GM21528 (cell line): Measurements from ENCODE around the gene URGCP.
"Not testable (repeated sequence)": the region's sequence is repeated elsewhere in the genome, so short reads cannot be mapped to it uniquely, and the experiment has no call there.

ENCODE experiments used
- ATAC-seq: cut with Tn5 transposase; IDR thresholded peaks from one replicate; pipeline ENCODE4 v1.9.1; 2021; ENCODE audit warnings: mild to moderate bottlenecking, moderate library complexity; ENCODE audit not compliant: unreplicated experiment, low FRiP score

Gene URGCP

DNA sequence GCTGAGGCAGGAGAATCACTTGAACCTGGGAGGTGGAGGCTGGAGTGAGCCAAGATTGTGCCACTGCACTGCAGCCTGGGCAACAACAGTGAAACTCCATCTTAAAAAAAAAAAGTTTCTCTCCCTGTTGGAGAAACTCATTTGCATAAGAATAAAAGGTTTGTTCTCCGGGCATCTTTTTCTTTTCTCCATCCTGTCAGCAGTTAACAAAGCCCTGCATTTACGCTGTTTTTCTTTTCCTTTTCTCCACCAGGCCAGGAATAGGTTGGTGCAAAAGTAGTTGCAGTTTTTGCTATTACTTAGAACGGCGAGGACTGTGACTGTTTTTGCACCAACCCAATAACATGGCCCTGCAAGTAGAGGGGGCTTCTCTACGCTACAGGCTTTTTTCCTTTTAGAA, 9.5 kb upstream of the URGCP start:
- no peak for ATAC-seq

DNA sequence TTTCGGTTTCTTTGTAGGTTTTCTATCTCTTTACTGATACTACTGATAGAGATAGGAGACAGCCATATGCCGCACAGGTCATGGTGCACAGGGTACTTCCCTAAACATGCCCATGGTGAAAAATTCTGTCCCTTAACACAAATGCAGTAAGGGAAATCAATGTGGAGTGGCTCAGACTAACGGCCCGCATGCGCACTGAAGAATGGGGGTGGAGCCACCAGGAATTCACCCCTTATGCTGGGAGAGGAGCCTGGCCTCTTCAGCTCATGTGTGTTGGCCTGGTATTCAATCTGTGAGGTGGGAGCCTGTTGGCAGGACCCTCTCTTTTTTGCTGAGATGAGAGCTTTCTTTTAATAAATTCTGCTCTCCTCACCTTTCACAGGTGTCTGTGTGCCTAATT, 8.4 kb upstream of the URGCP start:
- ATAC-seq = no peak

DNA sequence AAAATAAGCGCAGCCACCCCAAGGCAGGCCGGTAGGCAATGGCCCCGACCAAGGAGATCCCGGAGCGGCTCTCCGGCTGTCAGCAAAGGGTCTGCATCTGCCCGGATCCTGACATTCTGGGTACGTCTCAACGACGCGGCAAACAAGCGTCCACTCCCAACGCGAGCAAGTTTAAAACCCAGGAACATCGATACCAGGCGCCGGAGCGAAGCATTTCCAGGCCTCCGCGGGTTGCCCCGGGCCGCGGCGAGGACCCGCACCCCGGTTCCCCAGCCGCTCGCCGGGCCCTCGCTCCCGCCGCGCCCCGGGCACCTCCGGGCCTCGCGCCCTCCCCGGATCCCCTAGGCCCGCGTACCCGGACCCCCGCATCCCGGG, 453 bp downstream of the URGCP start:
- ATAC-seq = peak; percentile 43

DNA sequence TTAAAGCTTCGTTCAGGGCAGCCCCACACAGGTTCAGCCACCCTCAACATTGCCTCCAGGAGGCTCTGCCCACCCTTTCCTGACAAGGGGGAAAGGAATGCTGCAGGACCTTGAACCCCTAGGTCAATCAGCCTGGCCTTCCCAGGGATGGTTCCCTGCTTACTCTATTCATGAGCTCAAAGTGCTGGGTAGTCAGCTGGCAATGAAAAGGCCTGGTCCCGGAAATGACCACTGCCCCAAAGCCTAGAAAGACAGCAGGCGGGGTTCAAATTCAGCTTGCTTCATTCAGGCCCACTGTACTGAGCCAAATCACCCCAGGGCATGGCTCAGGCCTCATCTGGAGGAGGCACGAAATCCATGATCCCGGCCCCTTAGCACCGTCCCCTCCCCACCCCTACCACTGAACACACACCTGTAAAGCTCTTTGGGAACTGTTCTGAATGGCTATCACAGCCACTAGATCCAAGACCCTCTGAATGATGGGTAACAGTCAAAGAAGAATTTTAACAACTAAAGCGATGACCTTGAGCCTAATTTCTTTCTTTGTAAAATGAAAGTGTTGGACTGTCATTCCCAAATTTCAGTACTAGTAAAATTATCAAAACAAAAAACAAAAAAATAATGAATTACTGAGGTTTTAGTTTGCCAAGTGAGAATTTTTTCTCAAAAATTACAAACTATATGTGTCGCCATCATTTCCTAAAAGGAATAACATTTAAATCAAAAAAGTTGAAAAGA, 1.0 kb downstream of the URGCP start:
- no peak for ATAC-seq

DNA sequence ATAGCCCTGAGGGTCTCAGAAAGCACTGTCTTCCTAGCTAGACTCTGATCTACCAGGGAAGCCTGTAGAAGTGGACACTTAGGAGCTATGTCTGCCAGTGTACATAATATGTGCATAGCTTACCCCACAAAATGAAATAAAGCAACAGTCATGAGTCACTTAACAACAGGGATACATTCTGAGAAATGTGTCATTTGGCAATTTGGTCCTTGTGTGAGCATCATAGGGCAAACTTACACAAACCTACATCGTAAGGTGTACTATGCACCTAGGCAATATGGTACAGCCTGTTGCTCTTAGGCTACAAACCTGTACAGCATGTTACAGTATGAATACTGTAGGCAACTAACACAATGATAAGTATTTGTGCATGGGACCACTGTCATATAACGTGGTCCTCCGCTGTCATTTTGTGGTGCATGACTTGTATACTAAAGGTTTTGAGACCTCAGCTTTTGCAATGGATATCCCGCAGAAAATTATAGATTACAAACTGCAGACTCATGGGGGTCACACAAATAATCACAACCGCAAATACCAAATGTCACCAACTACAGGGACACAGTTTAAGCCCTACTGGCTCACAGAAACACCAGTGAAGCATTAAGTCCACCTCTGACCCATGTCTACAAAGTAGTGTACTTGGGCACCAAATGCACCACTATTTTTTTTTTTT, 1.7 kb downstream of the URGCP start:
- ATAC-seq = no peak

DNA sequence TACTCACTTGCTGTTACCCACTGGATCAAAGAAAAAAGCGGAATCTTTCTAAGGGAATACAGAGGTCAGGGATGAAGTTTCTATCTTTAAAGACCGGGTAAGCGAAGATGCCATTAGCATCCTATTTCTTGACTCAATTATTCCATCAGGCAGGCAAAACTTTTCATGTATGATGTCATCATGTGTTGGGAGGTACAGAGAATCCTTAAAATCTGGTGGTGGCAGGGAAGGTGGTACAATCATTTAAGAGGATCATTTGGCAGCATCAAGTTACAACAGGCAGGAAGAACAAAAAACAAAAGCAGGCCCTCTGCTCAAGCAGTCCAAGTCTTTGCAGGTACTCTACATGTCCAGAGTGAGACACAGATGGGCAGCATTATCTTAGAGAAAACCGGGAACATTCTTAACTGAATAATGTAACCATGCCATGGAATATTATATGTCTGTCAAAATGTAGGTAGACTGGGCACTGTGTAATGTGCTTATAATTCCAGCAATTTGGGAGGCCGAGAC, 3.8 kb downstream of the URGCP start:
- no peak for ATAC-seq

DNA sequence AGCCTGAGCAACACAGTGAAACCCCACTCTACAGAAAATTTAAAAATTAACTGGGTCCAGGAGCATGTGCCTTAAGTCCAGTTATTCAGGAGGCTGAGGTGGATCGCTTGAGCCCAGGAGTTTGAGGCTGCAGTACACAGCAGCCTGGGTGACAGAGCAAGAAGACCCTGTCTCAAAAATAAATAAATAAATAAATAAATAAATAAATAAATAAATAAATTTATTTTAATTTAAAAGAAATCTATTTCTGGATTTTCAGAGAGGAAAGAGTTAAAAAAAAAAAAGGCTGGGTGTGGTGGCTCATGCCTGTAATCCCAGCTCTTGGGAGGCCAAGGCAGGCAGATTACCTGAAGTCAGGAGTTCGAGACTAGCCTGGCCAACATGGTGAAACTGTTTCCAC, 7.8 kb downstream of the URGCP start:
- ATAC-seq = not testable (repeated sequence)

DNA sequence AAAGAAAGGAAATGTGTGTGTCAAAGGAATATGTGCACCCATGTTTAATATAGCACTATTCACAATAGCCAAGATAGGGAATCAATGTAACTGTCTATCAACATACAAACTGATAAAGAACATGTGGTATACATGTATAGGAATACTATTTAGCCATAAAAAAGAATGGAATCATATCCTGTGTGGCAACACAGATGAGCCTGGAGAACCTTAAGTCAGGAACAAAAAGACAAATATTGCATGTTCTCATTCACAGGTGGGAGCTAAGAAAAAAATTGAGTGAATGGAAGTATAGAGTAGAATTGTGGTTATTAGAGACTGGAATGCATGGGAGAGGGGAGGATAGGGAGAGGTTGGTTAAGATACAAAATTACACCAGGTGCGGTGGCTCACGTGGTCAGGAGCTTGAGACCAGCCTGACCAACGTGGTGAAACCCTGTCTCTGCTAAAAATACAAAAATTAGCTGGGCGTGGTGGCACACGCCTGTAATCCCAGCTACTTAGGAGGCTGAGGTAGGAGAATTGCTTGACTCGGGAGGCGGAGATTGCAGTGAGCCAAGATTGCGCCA, 10.5 kb downstream of the URGCP start:
- no peak for ATAC-seq

DNA sequence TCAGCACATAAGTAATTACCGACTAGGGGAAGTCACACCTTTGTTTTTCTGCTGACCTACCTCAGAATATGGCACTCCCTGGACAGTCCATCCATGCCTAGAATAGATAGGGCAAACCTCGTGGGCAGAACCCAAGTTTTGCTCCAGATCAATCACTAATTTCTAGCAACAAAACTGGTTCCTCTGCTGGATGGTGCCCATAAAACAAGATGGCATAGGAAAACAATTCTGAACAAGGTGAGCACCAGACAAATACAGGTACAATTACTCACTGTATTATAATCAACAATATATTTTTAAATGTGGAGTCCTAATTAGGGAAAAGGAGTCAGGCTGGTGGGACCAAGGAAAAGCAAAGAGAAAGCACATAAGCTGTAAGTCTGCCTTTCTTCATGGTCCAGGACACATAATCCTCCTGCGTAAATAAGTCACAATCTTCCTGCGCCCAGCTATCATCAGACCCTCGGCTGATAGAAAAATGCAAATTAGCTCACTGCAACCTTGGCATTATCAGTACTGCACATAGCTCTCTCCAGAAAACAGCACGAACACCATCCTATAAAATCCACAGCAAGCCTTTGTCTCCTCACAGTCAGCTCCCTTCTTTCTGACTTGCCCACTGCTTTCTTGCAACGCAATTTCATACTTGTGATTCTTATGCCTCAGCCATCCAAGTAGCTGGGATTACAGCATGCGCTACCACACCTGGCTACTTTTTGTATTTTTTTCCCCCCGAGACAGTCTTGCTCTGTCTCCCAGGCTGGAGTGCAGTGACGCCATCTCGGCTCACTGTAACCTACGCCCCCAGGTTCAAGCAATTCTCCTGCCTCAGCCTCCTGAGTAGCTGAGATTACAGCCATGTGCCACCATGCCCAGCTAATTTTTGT, 15.1 kb downstream of the URGCP start:
- ATAC-seq = no peak

DNA sequence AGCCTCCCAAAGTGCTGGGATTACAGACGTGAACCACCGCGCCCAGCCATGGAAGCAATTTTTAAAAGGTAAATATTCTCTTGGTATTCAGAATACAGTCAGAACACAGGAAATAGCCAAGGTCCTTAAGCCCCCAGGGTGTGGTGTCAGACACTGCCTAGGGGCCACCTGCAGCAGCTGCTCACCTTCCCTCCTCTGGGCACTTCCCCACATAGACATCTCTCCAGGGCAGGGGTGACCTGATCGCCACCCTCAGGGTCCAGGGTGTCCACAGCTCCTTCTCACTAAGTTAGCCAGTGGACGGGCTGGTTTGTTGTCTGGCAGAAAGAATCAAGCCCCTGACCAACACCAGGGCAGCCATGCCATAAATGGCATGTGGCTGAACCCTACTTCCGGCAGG, 15.9 kb downstream of the URGCP start:
- no peak for ATAC-seq

DNA sequence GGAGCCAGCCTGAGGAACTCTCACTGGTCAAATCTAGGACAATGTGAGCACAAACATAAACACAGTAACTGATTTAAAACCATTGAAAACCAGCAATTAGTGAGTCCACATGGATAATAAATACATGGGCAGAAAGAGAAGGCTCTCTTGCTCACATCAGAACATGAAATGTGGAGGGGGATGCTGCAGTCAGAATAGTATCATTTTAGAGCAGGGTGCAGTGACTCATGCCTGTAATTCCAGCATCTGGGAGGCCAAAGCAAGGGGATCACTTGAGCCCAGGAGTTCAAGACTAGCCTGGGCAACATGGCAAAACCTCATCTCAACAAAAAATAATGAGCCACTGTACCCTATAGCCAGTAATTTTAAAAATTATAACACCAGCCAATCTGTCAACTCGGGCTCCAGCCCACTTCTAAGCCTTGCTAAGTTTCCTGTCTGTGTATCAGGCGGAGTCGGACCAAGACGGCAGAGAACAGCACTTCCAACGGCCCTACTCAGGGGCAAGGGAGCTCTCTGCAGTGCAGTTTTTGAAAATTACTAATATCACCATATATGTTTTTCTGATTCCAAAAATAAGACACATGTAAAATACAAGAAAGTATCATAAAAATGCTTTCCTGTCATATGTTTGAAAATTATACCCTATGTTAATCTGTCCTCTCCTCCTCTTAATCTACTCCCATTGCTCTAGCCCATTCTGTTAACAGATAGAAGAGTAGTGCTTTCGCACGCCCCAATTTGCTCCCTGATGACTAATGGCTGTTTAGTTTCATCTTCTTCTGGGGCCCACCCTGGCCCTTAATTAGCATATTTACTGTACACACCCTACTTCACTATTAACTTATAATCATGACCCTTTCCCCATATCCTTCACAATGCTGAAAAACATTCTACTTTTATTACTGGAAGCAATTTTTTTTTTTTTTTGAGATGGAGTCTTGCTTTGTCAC, 17.1 kb downstream of the URGCP start:
- no peak for ATAC-seq

DNA sequence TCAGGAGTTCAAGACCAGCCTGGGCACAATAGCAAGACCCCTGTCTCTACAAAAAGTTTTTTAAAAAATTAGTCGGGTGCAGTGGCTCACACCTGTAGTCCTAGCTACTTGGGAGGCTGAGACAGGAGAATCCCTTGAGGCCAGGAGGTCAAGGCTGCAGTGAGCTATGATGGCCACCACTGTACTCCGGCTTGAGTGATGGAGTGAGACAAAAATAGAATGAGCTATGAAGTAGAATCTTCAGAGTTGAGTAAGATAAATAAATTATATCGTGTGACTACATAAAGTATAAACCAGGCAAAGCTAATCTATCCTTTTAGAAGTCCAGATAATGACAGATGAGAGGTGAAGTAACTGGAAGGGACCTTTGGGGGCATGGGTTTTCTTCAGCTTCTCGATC, 21.8 kb downstream of the URGCP start:
- no peak for ATAC-seq

DNA sequence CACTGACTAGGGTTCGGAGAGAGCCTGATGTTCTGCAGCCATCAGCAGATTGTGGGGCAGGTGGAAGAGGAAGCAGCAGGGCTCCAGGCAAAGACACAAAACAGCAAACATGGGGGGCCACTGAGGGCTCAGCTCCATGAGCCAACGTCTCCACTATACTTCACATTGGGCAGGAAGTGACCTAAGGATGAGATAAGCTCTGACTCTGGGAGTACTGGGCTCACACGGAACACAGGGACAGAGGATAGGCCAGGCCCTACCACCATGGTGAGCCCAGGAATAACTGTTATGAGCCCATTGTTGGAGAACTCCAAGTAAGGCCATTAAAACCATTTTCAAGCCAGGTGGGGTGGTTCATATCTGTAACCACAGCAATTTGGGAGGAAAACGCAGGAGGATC, 22.2 kb downstream of the URGCP start:
- ATAC-seq = no peak

DNA sequence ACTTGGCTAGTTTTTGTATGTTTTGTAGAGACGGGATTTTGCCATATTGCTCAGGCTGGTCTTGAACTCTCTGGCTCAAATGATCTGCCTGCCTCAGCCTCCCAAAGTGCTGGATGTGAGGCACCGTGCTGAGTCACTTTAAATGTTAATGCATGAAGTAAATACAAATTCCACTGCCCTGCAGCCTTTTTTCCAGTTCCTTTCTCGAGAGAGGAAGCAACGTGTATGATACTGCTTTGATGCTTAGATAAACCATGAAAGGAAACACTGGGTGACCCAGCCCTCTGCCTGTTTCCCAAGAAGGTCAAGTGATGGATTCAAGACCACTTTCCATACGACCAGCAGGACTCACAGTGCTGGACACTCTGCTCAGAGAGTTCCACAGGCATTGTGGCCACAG, 25.8 kb downstream of the URGCP start:
- no peak for ATAC-seq

DNA sequence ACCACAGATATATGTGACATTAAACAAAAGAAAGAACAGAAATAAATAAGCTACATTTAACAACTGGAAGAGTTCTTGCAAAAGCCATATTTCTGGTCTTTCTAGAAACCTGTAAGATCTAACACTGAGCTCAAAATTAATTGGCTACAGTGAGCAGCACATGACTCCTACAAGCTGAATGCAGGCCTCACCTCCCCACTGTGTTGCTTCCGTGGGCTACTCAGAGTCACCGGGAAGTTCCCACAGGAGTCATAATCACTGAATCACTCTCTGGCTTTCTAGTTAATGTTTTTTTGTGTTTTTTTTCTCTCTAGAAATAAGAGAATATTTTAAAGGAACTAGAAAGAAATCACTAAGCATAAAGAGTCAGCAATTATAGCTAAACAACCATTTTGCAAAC, 26.9 kb downstream of the URGCP start:
- no peak for ATAC-seq

DNA sequence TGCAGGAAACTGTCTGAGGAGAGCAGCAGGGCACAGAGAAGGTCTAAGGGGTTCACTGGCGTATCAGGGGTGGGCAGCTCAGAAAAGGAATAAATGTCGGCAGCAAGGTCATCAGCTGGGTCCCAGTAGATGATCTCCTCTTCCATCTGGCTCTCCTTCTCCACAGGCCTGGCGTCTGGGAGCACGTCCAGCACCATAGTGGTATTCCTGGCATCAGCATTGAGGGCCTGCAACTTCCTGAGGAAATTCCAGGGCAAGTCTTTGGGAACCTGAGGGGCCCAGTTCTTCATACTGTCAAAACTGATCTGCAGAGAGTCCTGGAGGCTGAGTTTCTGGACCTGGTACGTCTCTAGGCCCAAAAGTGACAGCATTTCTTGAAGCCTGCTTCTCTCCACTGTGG, 27.5 kb downstream of the URGCP start:
- ATAC-seq = no peak

DNA sequence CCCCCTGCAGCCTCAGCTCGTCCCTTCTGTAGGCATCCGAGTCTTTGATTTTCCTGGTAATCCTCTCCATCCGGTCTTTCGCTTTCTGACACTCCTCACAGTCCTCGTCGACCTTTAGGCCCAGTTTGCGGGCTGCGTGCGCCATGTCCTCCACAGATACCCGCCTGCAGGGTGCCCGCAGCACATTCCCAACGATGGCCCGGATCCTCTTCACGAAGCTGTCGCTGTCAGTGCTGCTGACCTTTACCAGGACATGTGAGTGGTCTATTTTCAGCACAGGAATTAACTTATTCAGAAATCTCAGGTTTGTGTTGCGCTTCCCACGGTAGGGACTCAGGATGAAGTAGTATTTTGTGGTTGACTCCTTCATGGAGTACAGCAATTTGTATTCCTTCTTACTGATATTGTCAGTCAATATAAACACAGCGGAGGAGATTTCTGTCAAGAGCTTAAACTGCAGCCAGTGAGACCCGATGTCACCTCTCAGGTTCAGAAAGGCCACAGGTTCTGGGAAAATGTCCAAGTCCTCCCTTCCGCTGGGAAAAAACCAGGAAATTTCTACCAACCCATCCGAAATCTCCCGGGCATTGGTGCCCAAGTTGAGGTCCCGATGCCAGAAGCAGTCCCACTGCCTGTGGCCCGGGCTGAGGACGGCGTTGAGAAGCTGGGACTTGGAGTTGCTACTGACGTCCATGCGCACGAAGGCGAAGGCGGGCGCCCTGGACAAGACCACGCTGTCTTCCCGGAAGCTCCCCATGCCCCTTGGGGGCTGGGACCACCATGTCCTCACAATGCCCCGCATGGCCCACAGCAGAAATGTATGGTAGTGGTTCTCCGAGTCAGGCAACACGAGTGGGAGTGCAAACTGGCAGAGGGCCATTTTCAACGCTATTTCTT, 28.2 kb downstream of the URGCP start:
- no peak for ATAC-seq

DNA sequence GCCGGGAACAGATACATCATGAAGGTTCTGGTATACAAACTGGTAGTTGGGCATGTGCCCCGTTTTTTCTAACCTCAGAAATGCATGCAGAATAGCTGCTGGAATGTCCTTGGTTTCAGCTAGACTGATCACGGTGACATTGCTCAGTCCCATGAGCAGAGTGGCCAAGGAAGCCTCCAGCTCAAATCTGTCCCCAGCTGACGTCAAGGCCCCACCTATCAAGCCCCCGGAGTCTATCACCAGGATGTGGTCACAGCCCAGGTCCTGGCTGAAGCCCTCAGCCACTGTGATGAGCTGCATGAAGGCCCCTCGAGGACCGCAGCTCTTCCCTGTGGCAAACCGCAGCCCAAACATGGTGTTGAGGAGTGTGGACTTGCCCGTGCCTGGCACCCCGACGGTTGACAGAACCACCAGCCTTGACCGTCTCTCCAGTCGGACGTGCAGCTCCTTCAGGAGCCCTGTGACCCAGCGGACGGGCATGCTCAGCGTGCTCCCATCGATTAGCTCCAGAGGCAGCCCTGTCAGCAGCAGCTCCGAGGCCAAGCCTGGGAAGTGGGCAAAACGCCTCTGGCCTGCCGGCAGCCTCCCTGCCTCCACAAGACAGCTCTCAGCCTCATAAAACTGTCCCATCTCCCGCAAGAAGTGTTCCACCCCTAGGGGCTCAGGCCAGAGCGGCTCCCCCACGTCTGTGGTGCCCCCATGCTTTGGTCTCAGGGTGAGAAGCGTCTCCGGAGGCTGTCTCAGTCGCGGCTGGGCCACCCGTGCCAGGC, 29.2 kb downstream of the URGCP start:
- ATAC-seq = no peak
